Measurements from ENCODE around the gene AHCY. TPM values are rescaled to one million over a fixed set of nuclear protein-coding genes. Genes with fewer than 3 reads are reported as not detected.

Gene AHCY
- total and polyA plus RNA-seq, 7 experiments from 2014 or later, result 19.1 to 62.9 (median 24.6) TPM

DNA sequence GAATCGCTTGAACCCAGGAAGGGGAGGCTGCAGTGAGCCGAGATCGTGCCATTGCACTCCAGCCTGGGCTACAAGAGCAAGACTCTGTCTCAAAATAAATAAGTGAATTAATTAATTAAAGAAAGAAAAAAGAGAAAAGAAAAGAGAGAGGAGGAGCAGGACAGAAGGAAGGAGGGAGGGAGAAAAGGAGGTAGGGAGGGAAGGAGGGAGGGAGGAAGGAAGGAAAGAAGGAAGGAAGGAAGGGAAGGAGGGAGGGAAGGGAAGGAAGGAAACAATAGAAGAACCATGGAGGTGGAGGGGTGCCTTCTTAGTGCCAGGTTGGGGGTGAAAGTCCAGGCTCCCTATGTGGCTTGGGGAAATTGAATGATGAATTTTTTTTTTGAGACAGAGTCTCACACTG, 6.5 kb upstream of the AHCY start:
- intact Hi-C loops (cut with micrococcal nuclease), result loop anchor here in 1 of 2 donors (5.0 kb wide), 1 partner anchor 228 kb away; no protein-coding TSS in a partner anchor
- DNase-seq (no peak), ATAC-seq (no peak)
- no peak overlapping the region for H3K4me3 Mint-ChIP-seq
- H3K27ac Mint-ChIP-seq, result no peak overlapping the region
- H3K4me1 Mint-ChIP-seq, result peaks cover 0 to 14% (median 5%) of the 10 kb centered on the region in 7 donors
- no peaks in the 10 kb centered on the region for H3K36me3 Mint-ChIP-seq
- H3K36me3 ChIP-seq (ENCODE audit: control insufficient read depth in 2 of 3, insufficient read depth in 3 of 3, low read length in 3 of 3), result no peaks in the 10 kb centered on the region
- no peaks in the 10 kb centered on the region for H3K9me3 Mint-ChIP-seq
- H3K27ac ChIP-seq (ENCODE audit: low read depth, low read length), result no peak overlapping the region
- POLR2A ChIA-PET, result no interaction called here
- H3K9me3 ChIP-seq (ENCODE audit: control insufficient read depth in 2 of 3, low read length in 3 of 3), result no peaks in the 10 kb centered on the region
- H3K27me3 ChIP-seq (ENCODE audit: control insufficient read depth in 2 of 2, insufficient read depth in 2 of 2, low read length in 2 of 2), result peaks cover 0 to 10% of the 10 kb centered on the region in 2 donors
- H3K27me3 Mint-ChIP-seq, result peaks cover 0 to 27% (median 9%) of the 10 kb centered on the region in 5 donors
- CTCF ChIA-PET, result interaction anchor here (0.6 kb wide), 1 partner anchor 460 kb away, joined by 3 read pairs; no protein-coding TSS in a partner anchor
- H3K4me3 ChIP-seq (ENCODE audit: low read length), result no peak overlapping the region
- peaks cover 0 to 6% of the 10 kb centered on the region in 2 donors for H3K4me1 ChIP-seq (ENCODE audit: control insufficient read depth in 2 of 2, insufficient read depth in 2 of 2, low read length in 2 of 2)

- H3K27me3 ChIP-seq (ENCODE audit: control insufficient read depth in 2 of 2, insufficient read depth in 2 of 2, low read length in 2 of 2), result no peaks in the 10 kb centered on the region
- ChIA-PET POLR2A (interaction anchor here (0.7 kb wide), 1 partner anchor 227 kb away, joined by 3 read pairs; no protein-coding TSS in a partner anchor), CTCF (interaction anchor here (0.6 kb wide), 1 partner anchor 787 kb away, joined by 4 read pairs; the partner anchor contains the start of gene TRPC4AP)
- peaks cover 0 to 8% (median 0%) of the 10 kb centered on the region in 5 donors for H3K27me3 Mint-ChIP-seq
- intact Hi-C loops (cut with micrococcal nuclease), result no loop called here
- peak overlapping the region in 2 of 10 donors; percentile 12 to 25 for H3K4me3 Mint-ChIP-seq
- H3K4me1 ChIP-seq (ENCODE audit: control insufficient read depth in 2 of 2, insufficient read depth in 2 of 2, low read length in 2 of 2), result peaks cover 3 to 6% of the 10 kb centered on the region in 2 donors
- peaks cover 0 to 3% (median 0%) of the 10 kb centered on the region in 3 experiments for H3K36me3 ChIP-seq (ENCODE audit: control insufficient read depth in 2 of 3, insufficient read depth in 3 of 3, low read length in 3 of 3)
- no peak overlapping the region for H3K27ac ChIP-seq (ENCODE audit: low read depth, low read length)
- no peaks in the 10 kb centered on the region for H3K9me3 Mint-ChIP-seq
- peaks cover 0 to 3% (median 0%) of the 10 kb centered on the region in 5 donors for H3K36me3 Mint-ChIP-seq
- H3K4me1 Mint-ChIP-seq, result peaks cover 0 to 27% (median 14%) of the 10 kb centered on the region in 7 donors
- no peak overlapping the region for H3K27ac Mint-ChIP-seq
- ATAC-seq, result no peak
- DNase-seq, result no peak
- H3K4me3 ChIP-seq (ENCODE audit: low read length), result no peak overlapping the region
- H3K9me3 ChIP-seq (ENCODE audit: control insufficient read depth in 2 of 3, low read length in 3 of 3), result no peaks in the 10 kb centered on the region
Observed at GRCh38 chr20:34305333-34306230, 2.4 kb upstream of the AHCY start.

GRCh38 chr20:34302312-34302722, 838 bp downstream of the AHCY start:
- peaks cover 0 to 3% (median 0%) of the 10 kb centered on the region in 3 experiments for H3K36me3 ChIP-seq (ENCODE audit: control insufficient read depth in 2 of 3, insufficient read depth in 3 of 3, low read length in 3 of 3)
- Mint-ChIP-seq H3K36me3 (peaks cover 0 to 4% (median 0%) of the 10 kb centered on the region in 5 donors), H3K4me3 (peak overlapping the region; percentile 80 to 92 (median 86)), H3K9me3 (no peaks in the 10 kb centered on the region), H3K4me1 (peaks cover 0 to 29% (median 14%) of the 10 kb centered on the region in 7 donors), H3K27ac (peak overlapping the region; percentile 55 to 93 (median 85)), H3K27me3 (no peaks in the 10 kb centered on the region)
- H3K9me3 ChIP-seq (ENCODE audit: control insufficient read depth in 2 of 3, low read length in 3 of 3), result no peaks in the 10 kb centered on the region
- H3K27me3 ChIP-seq (ENCODE audit: control insufficient read depth in 2 of 2, insufficient read depth in 2 of 2, low read length in 2 of 2), result no peaks in the 10 kb centered on the region
- intact Hi-C loops (cut with micrococcal nuclease), result loop anchor here (2.0 to 5.0 kb wide), 6 partner anchors 112 to 1945 kb away; partner anchors contain the start of genes ASXL1 (in 1 of the 2), EDEM2 (in 1 of the 2), ERGIC3 (in 1 of the 2) and NCOA6 (in 1 of the 2)
- H3K27ac ChIP-seq (ENCODE audit: low read depth, low read length), result peak overlapping the region; percentile 87
- ATAC-seq, result no peak
- DNase-seq, result no peak
- H3K4me1 ChIP-seq (ENCODE audit: control insufficient read depth in 2 of 2, insufficient read depth in 2 of 2, low read length in 2 of 2), result peaks cover 3 to 6% of the 10 kb centered on the region in 2 donors
- peak overlapping the region; percentile 91 for H3K4me3 ChIP-seq (ENCODE audit: low read length)
- CTCF ChIA-PET, result interaction anchor here (0.5 to 4.2 kb wide), 2 partner anchors 11 to 373 kb away, joined by 4 to 22 read pairs; no protein-coding TSS in a partner anchor
- POLR2A ChIA-PET, result interaction anchor here (0.8 to 2.5 kb wide), 7 partner anchors 11 to 401 kb away, joined by 3 to 16 read pairs (median 4); partner anchors contain the start of genes DYNLRB1, EIF2S2, RALY and TP53INP2

DNA sequence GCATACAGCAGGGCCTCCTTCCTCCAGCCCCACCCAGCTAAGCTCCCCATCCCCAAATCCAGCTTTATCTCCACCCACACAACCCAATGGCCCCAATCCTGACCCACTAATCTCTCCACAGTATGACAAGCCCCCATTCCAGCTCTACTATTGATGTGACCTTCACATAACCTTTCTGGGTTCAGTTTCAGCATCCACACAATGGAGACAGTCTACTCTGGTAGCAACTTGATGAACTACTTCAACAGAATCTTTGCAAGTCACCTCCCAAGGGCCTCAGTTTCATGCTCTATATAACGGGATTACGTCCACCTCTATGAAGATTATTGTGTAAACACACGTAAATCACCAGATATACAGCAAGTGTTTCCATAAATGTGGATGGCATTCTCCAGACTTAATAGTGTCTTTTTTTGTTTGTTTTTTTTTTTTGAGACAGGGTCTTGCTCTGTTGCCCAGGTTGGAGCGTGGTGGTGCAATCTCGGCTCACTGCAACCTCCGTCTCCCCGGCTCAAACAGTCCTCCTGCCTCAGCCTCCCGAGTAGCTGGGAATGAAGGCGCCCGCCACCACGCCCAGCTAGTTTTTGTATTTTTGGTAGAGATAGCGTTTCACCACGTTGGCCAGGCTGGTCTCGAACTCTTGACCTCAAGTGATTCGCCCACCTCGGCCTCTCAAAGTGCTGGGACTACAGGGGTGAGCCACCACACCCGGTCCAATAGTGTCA, 1.4 kb downstream of the AHCY start:
- intact Hi-C loops (cut with micrococcal nuclease), result loop anchor here (2.0 to 5.0 kb wide), 6 partner anchors 111 to 1944 kb away; partner anchors contain the start of genes ASXL1 (in 1 of the 2), EDEM2 (in 1 of the 2), ERGIC3 (in 1 of the 2) and NCOA6 (in 1 of the 2)
- H3K27me3 ChIP-seq (ENCODE audit: control insufficient read depth in 2 of 2, insufficient read depth in 2 of 2, low read length in 2 of 2), result no peaks in the 10 kb centered on the region
- H3K4me3 Mint-ChIP-seq, result peak overlapping the region; percentile 80 to 92 (median 86)
- H3K36me3 ChIP-seq (ENCODE audit: control insufficient read depth in 2 of 3, insufficient read depth in 3 of 3, low read length in 3 of 3), result peaks cover 0 to 3% (median 0%) of the 10 kb centered on the region in 3 experiments
- ATAC-seq, result no peak
- CTCF ChIA-PET, result interaction anchor here (4.2 kb wide), 1 partner anchor 11 kb away, joined by 22 read pairs; no protein-coding TSS in a partner anchor
- no peaks in the 10 kb centered on the region for H3K27me3 Mint-ChIP-seq
- peaks cover 3 to 6% of the 10 kb centered on the region in 2 donors for H3K4me1 ChIP-seq (ENCODE audit: control insufficient read depth in 2 of 2, insufficient read depth in 2 of 2, low read length in 2 of 2)
- H3K9me3 ChIP-seq (ENCODE audit: control insufficient read depth in 2 of 3, low read length in 3 of 3), result no peaks in the 10 kb centered on the region
- H3K9me3 Mint-ChIP-seq, result no peaks in the 10 kb centered on the region
- DNase-seq, result no peak
- POLR2A ChIA-PET, result interaction anchor here (0.8 to 2.5 kb wide), 4 partner anchors 63 to 308 kb away, joined by 4 to 16 read pairs (median 4); partner anchors contain the start of genes DYNLRB1, EIF2S2 and RALY
- H3K27ac ChIP-seq (ENCODE audit: low read depth, low read length), result peak overlapping the region; percentile 87
- H3K27ac Mint-ChIP-seq, result peak overlapping the region in 7 of 9 donors; percentile 55 to 93 (median 84)
- peaks cover 0 to 32% (median 14%) of the 10 kb centered on the region in 7 donors for H3K4me1 Mint-ChIP-seq
- H3K36me3 Mint-ChIP-seq, result peaks cover 0 to 4% (median 0%) of the 10 kb centered on the region in 5 donors
- peak overlapping the region; percentile 91 for H3K4me3 ChIP-seq (ENCODE audit: low read length)

GRCh38 chr20:34300809-34301586, 2.2 kb downstream of the AHCY start:
- Mint-ChIP-seq H3K4me1 (peaks cover 2 to 32% (median 14%) of the 10 kb centered on the region in 7 donors), H3K27ac (peak overlapping the region in 4 of 9 donors; percentile 43 to 88 (median 66)), H3K4me3 (peak overlapping the region; percentile 46 to 92 (median 83)), H3K27me3 (no peaks in the 10 kb centered on the region), H3K9me3 (no peaks in the 10 kb centered on the region), H3K36me3 (peaks cover under 1 to 5% (median 4%) of the 10 kb centered on the region in 5 donors)
- ATAC-seq (no peak), DNase-seq (no peak)
- Histone ChIP-seq H3K36me3 (ENCODE audit: control insufficient read depth in 2 of 3, insufficient read depth in 3 of 3, low read length in 3 of 3) (peaks cover 0 to 3% (median 0%) of the 10 kb centered on the region in 3 experiments), H3K27me3 (ENCODE audit: control insufficient read depth in 2 of 2, insufficient read depth in 2 of 2, low read length in 2 of 2) (no peaks in the 10 kb centered on the region), H3K4me1 (ENCODE audit: control insufficient read depth in 2 of 2, insufficient read depth in 2 of 2, low read length in 2 of 2) (peaks cover 3 to 6% of the 10 kb centered on the region in 2 donors), H3K27ac (ENCODE audit: low read depth, low read length) (no peak overlapping the region), H3K9me3 (ENCODE audit: control insufficient read depth in 2 of 3, low read length in 3 of 3) (no peaks in the 10 kb centered on the region), H3K4me3 (ENCODE audit: low read length) (no peak overlapping the region)
- intact Hi-C loops (cut with micrococcal nuclease), result loop anchor here in 1 of 2 donors (5.0 kb wide), 2 partner anchors 1241 to 1944 kb away; partner anchors contain the start of genes ASXL1 and ERGIC3
- ChIA-PET CTCF (interaction anchor here (4.2 kb wide), 1 partner anchor 12 kb away, joined by 22 read pairs; no protein-coding TSS in a partner anchor), POLR2A (no interaction called here)

Measured in naive thymus-derived CD4-positive, alpha-beta T cell (primary cell).